Neuronal stem cell (in vitro differentiated cells): Measurements from ENCODE around the gene XPO4.
A peak's percentile ranks its signal among the peaks of the same experiment; 100 is the strongest.
"Not testable (repeated sequence)": the region's sequence is repeated elsewhere in the genome, so short reads cannot be mapped to it uniquely, and the experiment has no call there.

Experiments
- DNase-seq: peaks from one replicate; pipeline ENCODE4 v3.0.0-alpha.2; 2013; ENCODE audit warnings: low spot score
- H2AFZ ChIP-seq: one replicate; pipeline ENCODE4 v1.6.1; 2013; ENCODE audit warnings: mild to moderate bottlenecking, low read length, inconsistent platforms
- H2AK5ac ChIP-seq: 2 replicates; pipeline ENCODE4 v1.6.1; 2013; ENCODE audit warnings: low read depth, mild to moderate bottlenecking, inconsistent platforms, low read length, moderate library complexity, mixed read lengths
- H2BK120ac ChIP-seq: 2 replicates; pipeline ENCODE4 v1.6.1; 2013; ENCODE audit warnings: low read depth, mild to moderate bottlenecking, inconsistent platforms, low read length, moderate library complexity, mixed read lengths
- H2BK12ac ChIP-seq: one replicate; pipeline ENCODE4 v1.6.1; 2013; ENCODE audit warnings: low read length, inconsistent platforms
- H2BK15ac ChIP-seq: 2 replicates; pipeline ENCODE4 v1.6.1; 2013; ENCODE audit warnings: mild to moderate bottlenecking, low read length, inconsistent platforms, mixed read lengths
- H2BK5ac ChIP-seq: one replicate; pipeline ENCODE4 v1.6.1; 2013; ENCODE audit warnings: inconsistent platforms, mild to moderate bottlenecking, low read length, moderate library complexity
- H3K14ac ChIP-seq: one replicate; pipeline ENCODE4 v1.6.1; 2013; ENCODE audit warnings: low read length, inconsistent platforms
- H3K18ac ChIP-seq: 2 replicates; pipeline ENCODE4 v1.6.1; 2013; ENCODE audit warnings: low read length, inconsistent platforms
- H3K23ac ChIP-seq: 2 replicates; pipeline ENCODE4 v1.6.1; 2013; ENCODE audit warnings: low read depth, mild to moderate bottlenecking, mixed read lengths, low read length, inconsistent platforms; ENCODE audit not compliant: poor library complexity
- H3K27ac ChIP-seq: replicated peaks from 3 replicates; pipeline ENCODE4 v1.5.1; 2013; ENCODE audit warnings: low read length, inconsistent platforms
- H3K27me3 ChIP-seq, 3 experiments: 2 replicates each; pipeline ENCODE4 v1.6.1; 2013; ENCODE audit warnings: low read length in 3 of 3, mild to moderate bottlenecking in 2 of 3, inconsistent platforms in 1 of 3, low read depth in 1 of 3, mixed read lengths in 1 of 3, moderate library complexity in 1 of 3; ENCODE audit not compliant: control insufficient read depth in 3 of 3, insufficient read depth in 3 of 3
- H3K36me3 ChIP-seq, 2 donors: replicated peaks in 1 of 2; 2 replicates each; pipeline ENCODE4 v1.6.1; 2013; ENCODE audit warnings: low read length in 2 of 2; ENCODE audit not compliant: control insufficient read depth in 2 of 2, insufficient read depth in 2 of 2
- H3K4ac ChIP-seq: 2 replicates; pipeline ENCODE4 v1.6.1; 2013; ENCODE audit warnings: inconsistent platforms, mild to moderate bottlenecking, low read length, moderate library complexity
- H3K4me1 ChIP-seq, 2 donors: 1 replicate in 1 of 2; 2 replicates in 1 of 2; pipeline ENCODE4 v1.6.1; 2013; ENCODE audit warnings: low read length in 2 of 2, low read depth in 1 of 2; ENCODE audit not compliant: control insufficient read depth in 2 of 2, insufficient read depth in 1 of 2
- H3K4me2 ChIP-seq: one replicate; pipeline ENCODE4 v1.6.1; 2013; ENCODE audit warnings: mild to moderate bottlenecking, low read length, inconsistent platforms; ENCODE audit not compliant: insufficient read depth, poor library complexity, severe bottlenecking
- H3K4me3 ChIP-seq, 2 donors: 2 replicates each; pipeline ENCODE4 v1.5.1; 2013; ENCODE audit warnings: low read length in 2 of 2, mild to moderate bottlenecking in 2 of 2, inconsistent platforms in 1 of 2, moderate library complexity in 1 of 2
- H3K79me1 ChIP-seq: one replicate; pipeline ENCODE4 v1.6.1; 2013; ENCODE audit warnings: low read depth, mild to moderate bottlenecking, inconsistent platforms, low read length, moderate library complexity
- H3K9ac ChIP-seq: one replicate; pipeline ENCODE4 v1.6.1; 2013; ENCODE audit warnings: mild to moderate bottlenecking, low read depth, low read length, inconsistent platforms; ENCODE audit not compliant: poor library complexity
- H3K9me3 ChIP-seq, 2 donors: replicated peaks in 1 of 2; 2 replicates each; pipeline versions ENCODE3 to v1.6.1; 2013; ENCODE audit warnings: low read length in 2 of 2, mild to moderate bottlenecking in 2 of 2, inconsistent platforms in 1 of 2, low read depth in 1 of 2, mixed read lengths in 1 of 2, moderate library complexity in 1 of 2; ENCODE audit not compliant: control insufficient read depth in 2 of 2, insufficient read depth in 1 of 2
- H4K8ac ChIP-seq: one replicate; pipeline ENCODE4 v1.6.1; 2013; ENCODE audit warnings: low read depth, mild to moderate bottlenecking, inconsistent platforms, low read length, moderate library complexity
- H4K91ac ChIP-seq: one replicate; pipeline ENCODE4 v1.6.1; 2013; ENCODE audit warnings: low read length, low read depth, mild to moderate bottlenecking, inconsistent platforms; ENCODE audit not compliant: poor library complexity
- WGBS, 2 donors: extraction: QIAGEN DNeasy Blood & Tissue Kit; methylation state at CpG; one replicate each; pipeline ENCODE4 v1.1.7; 2013; ENCODE audit warnings: missing lambda C conversion rate in 2 of 2, mixed read lengths in 1 of 2; ENCODE audit not compliant: insufficient read length in 2 of 2, insufficient replicate concordance in 1 of 2; ENCODE audit errors: extremely low coverage in 2 of 2; 5-methylcytosine and 5-hydroxymethylcytosine counted together

Gene XPO4

DNA sequence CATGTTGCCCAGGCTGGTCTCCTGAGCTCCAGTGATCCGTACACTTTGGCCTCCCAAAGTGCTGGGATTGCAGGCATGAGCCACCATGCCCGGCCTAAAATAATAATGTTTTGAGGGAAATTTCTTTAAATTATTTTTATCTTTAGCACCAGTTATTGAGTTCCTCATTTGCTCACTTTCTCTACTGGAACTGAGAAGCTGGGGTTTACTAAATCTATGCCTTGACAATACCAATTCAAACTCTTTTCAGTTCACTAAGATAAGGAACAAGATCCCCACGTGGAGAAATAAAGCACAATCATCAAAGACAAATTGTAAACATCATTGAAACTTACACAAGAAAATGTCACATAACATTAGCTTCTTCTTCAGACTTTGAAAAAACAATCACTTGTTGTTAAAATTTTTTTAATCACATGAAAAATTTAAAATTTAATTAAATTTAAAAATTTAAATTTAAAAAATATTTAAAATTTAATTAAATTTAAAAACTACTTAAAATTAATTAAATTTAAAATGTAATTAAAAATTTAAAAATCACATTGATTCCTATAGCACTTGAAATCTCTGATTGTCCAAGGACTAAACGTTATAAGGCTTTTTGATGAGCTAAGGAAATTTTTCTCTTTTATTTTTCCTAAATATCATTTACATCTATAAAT, 25.2 kb upstream of the XPO4 start:
- no peak overlapping the region for H2AK5ac ChIP-seq
- no peaks in the 10 kb centered on the region for H3K27me3 ChIP-seq
- H2BK12ac ChIP-seq, result no peak overlapping the region
- H3K79me1 ChIP-seq, result no peaks in the 10 kb centered on the region
- no peaks in the 10 kb centered on the region for H3K9me3 ChIP-seq
- no peak overlapping the region for H3K4me3 ChIP-seq
- no peak overlapping the region for H2AFZ ChIP-seq
- no peak for DNase-seq
- no peak overlapping the region for H2BK5ac ChIP-seq
- no peak overlapping the region for H2BK15ac ChIP-seq
- H3K4me2 ChIP-seq, result no peak overlapping the region
- no CpG with 5 or more reads among the region's 4 CpGs for WGBS, 2 donors
- no peak overlapping the region for H3K27ac ChIP-seq
- H4K8ac ChIP-seq, result no peak overlapping the region
- H3K4me1 ChIP-seq, result no peaks in the 10 kb centered on the region
- no peak overlapping the region for H3K23ac ChIP-seq
- H3K14ac ChIP-seq, result no peak overlapping the region
- no peak overlapping the region for H3K9ac ChIP-seq
- H3K18ac ChIP-seq, result no peak overlapping the region
- H3K4ac ChIP-seq, result no peak overlapping the region
- H4K91ac ChIP-seq, result no peak overlapping the region
- H3K36me3 ChIP-seq, result no peaks in the 10 kb centered on the region
- H2BK120ac ChIP-seq, result no peak overlapping the region

DNA sequence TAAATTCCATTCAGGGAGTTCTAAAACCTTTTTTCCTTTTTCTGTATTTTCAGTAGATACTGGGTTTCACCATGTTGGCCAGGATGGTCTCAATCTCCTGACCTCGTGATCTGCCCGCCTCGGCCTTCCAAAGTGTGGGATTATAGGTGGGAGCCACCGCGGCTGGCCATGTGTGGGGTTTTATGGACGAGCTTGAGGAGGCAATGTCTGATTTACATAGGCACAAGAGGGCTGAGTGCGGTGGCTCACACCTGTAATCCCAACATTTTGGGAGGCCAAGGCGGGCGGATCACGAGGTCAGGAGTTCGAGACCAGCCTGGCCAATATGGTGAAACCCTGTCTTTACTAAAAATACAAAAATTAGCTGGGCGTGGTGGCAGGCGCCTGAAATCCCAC, 22.8 kb upstream of the XPO4 start:
- not testable (repeated sequence) for H3K4ac ChIP-seq, H3K27ac ChIP-seq, H2BK15ac ChIP-seq, H3K9me3 ChIP-seq, H2BK120ac ChIP-seq, H2BK5ac ChIP-seq, H4K91ac ChIP-seq, H2AK5ac ChIP-seq, H3K4me1 ChIP-seq, H3K79me1 ChIP-seq, H4K8ac ChIP-seq, DNase-seq, H3K14ac ChIP-seq, H3K36me3 ChIP-seq, H3K9ac ChIP-seq, H3K23ac ChIP-seq, H3K27me3 ChIP-seq, H3K4me2 ChIP-seq, H3K18ac ChIP-seq, H2BK12ac ChIP-seq, H3K4me3 ChIP-seq, H2AFZ ChIP-seq
- no CpG with 5 or more reads among the region's 13 CpGs for WGBS, 2 donors

DNA sequence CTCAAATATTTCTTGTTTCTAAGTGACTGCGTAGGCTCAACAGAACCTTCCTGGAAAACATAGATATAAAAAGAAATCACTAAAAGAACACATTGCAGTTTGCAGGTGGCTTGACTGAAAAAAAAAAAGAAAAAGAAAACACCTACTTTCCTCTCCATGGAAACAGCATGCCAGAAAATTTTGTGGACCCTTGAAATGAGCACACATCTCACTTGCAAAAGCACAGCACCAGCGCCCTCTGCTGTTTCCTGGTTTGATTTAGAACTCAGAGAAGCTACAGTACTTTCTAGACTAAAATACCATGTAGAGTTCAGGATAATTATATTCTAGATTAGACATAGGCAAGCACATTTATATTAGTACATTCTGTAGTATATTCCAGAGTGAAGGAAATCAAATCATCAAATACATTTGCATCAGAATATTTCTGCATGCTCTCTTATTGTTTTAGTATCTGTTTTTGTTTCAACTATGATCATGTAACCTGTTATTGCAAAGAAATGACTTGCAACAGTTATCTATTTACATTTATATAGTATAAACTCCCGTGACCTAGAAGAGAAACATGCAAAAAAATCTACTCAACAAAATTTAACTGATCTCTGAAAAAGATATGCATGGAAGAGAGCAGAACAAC, 22.3 kb upstream of the XPO4 start:
- Histone ChIP-seq H3K18ac (no peak overlapping the region), H3K9me3 (no peaks in the 10 kb centered on the region), H3K4me1 (no peaks in the 10 kb centered on the region), H3K9ac (no peak overlapping the region), H3K79me1 (no peaks in the 10 kb centered on the region), H3K14ac (no peak overlapping the region), H3K4ac (no peak overlapping the region), H4K8ac (no peak overlapping the region), H2BK15ac (no peak overlapping the region), H4K91ac (no peak overlapping the region), H2AFZ (no peak overlapping the region), H3K4me2 (no peak overlapping the region), H2BK12ac (no peak overlapping the region), H3K27me3 (no peaks in the 10 kb centered on the region), H3K27ac (no peak overlapping the region), H2BK120ac (no peak overlapping the region), H2AK5ac (no peak overlapping the region), H2BK5ac (no peak overlapping the region), H3K23ac (no peak overlapping the region), H3K4me3 (no peak overlapping the region), H3K36me3 (no peaks in the 10 kb centered on the region)
- no CpG with 5 or more reads among the region's 3 CpGs for WGBS, 2 donors
- DNase-seq, result peak; percentile 75

DNA sequence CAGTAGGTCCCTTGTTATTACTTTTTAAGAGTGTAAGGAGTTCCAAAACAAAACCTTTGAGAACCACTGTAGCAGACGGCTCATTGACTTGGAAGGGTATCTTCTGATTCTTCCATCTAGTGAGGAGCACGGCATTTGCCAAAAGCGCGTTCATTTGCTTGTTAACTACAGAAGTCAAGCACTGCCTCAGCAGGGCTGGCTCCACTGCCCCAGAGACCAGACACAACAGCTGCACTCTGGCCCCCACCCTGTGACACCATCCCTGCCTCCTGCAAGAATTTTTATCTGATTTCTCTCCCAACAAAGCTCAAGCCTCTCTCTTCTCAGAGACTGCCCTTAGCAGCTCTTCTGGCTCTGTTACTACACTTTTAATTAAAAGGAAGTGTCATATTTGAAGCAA, 20.7 kb upstream of the XPO4 start:
- Histone ChIP-seq H4K91ac (no peak overlapping the region), H3K23ac (no peak overlapping the region), H4K8ac (no peak overlapping the region), H2AK5ac (no peak overlapping the region), H3K4me1 (no peaks in the 10 kb centered on the region), H3K9me3 (no peaks in the 10 kb centered on the region), H3K36me3 (no peaks in the 10 kb centered on the region), H2AFZ (peak overlapping the region; percentile 19), H3K18ac (no peak overlapping the region), H3K27ac (no peak overlapping the region), H3K9ac (no peak overlapping the region), H2BK120ac (no peak overlapping the region), H3K4me2 (no peak overlapping the region), H2BK12ac (no peak overlapping the region), H3K4ac (no peak overlapping the region), H3K14ac (no peak overlapping the region), H2BK5ac (no peak overlapping the region), H3K4me3 (no peak overlapping the region), H3K27me3 (no peaks in the 10 kb centered on the region), H3K79me1 (no peaks in the 10 kb centered on the region), H2BK15ac (no peak overlapping the region)
- DNase-seq, result no peak
- WGBS, 2 donors, result no CpG with 5 or more reads among the region's 4 CpGs
